GM21360 (cell line): ENCODE measurements around the gene DIAPH3.

Experiments
- ATAC-seq: cut with Tn5 transposase; IDR thresholded peaks from one replicate; pipeline ENCODE4 v1.9.1; 2021; ENCODE audit warnings: mild to moderate bottlenecking, moderate library complexity; ENCODE audit not compliant: unreplicated experiment

DIAPH3 gene

GRCh38 chr13:60152904-60153303, 10.8 kb downstream of the DIAPH3 start:
- no peak for ATAC-seq

- ATAC-seq = no peak
Observed at GRCh38 chr13:60152114-60152513, 11.6 kb downstream of the DIAPH3 start.

GRCh38 chr13:60150538-60150937, 13.2 kb downstream of the DIAPH3 start:
- ATAC-seq = no peak

GRCh38 chr13:60148918-60149317, 14.8 kb downstream of the DIAPH3 start:
- ATAC-seq = no peak

- ATAC-seq = no peak
Observed at GRCh38 chr13:60147361-60147760, 16.4 kb downstream of the DIAPH3 start.

- ATAC-seq = no peak
Observed at GRCh38 chr13:60146471-60146870, 17.3 kb downstream of the DIAPH3 start.

- no peak for ATAC-seq
Observed at GRCh38 chr13:60143775-60144174, 20.0 kb downstream of the DIAPH3 start.

- ATAC-seq = no peak
Observed at GRCh38 chr13:60139272-60139671, 24.5 kb downstream of the DIAPH3 start.

- no peak for ATAC-seq
Observed at GRCh38 chr13:60138674-60139073, 25.1 kb downstream of the DIAPH3 start.

GRCh38 chr13:60137911-60138560, 25.7 kb downstream of the DIAPH3 start:
- no peak for ATAC-seq

GRCh38 chr13:60135344-60135743, 28.4 kb downstream of the DIAPH3 start:
- ATAC-seq = no peak

GRCh38 chr13:60134376-60134775, 29.4 kb downstream of the DIAPH3 start:
- no peak for ATAC-seq

GRCh38 chr13:60121337-60121687, 42.4 kb downstream of the DIAPH3 start:
- no peak for ATAC-seq

GRCh38 chr13:60120617-60121336, 43.0 kb downstream of the DIAPH3 start:
- no peak for ATAC-seq

- ATAC-seq = no peak
Observed at GRCh38 chr13:60118696-60119400, 44.9 kb downstream of the DIAPH3 start.

GRCh38 chr13:60114499-60115028, 49.2 kb downstream of the DIAPH3 start:
- ATAC-seq = no peak

- ATAC-seq = no peak
Observed at GRCh38 chr13:60112771-60113170, 51.0 kb downstream of the DIAPH3 start.

GRCh38 chr13:60111691-60112090, 52.0 kb downstream of the DIAPH3 start:
- no peak for ATAC-seq

GRCh38 chr13:60109285-60109684, 54.4 kb downstream of the DIAPH3 start:
- no peak for ATAC-seq

- no peak for ATAC-seq
Observed at GRCh38 chr13:60108589-60108988, 55.1 kb downstream of the DIAPH3 start.

- no peak for ATAC-seq
Observed at GRCh38 chr13:60099631-60100420, 63.9 kb downstream of the DIAPH3 start.
